Nephron progenitor cell (in vitro differentiated cells): ENCODE measurements around the gene MTMR11.

Experiments
- DNase-seq: peaks from one replicate; pipeline ENCODE4 v3.0.0; 2021
- H3K27ac Mint-ChIP-seq: 2 replicates; pipeline ENCODE4 v1.8.0; 2021; ENCODE audit warnings: mild to moderate bottlenecking, moderate library complexity, mixed read lengths
- H3K27me3 Mint-ChIP-seq: 2 replicates; pipeline ENCODE4 v1.8.0; 2021; ENCODE audit warnings: mild to moderate bottlenecking, low read depth, mixed read lengths; ENCODE audit not compliant: poor library complexity
- H3K36me3 Mint-ChIP-seq: 2 replicates; pipeline ENCODE4 v1.8.0; 2021; ENCODE audit warnings: low read depth, mixed read lengths
- H3K4me1 Mint-ChIP-seq: 2 replicates; pipeline ENCODE4 v1.8.0; 2021; ENCODE audit warnings: mixed read lengths
- H3K4me3 Mint-ChIP-seq: 2 replicates; pipeline ENCODE4 v1.8.0; 2021; ENCODE audit warnings: mild to moderate bottlenecking, moderate library complexity, mixed read lengths
- H3K9me3 Mint-ChIP-seq: 2 replicates; pipeline ENCODE4 v1.8.0; 2021; ENCODE audit warnings: mild to moderate bottlenecking, moderate library complexity, mixed read lengths
- TF ChIP-seq, protein P1 (sequence below): fragments of 200-600 bp; sonication (generic); IDR thresholded peaks from 2 replicates; pipeline ENCODE4 v1.5.0; 2021; ENCODE audit warnings: antibody characterized with exemption

Gene MTMR11

DNA sequence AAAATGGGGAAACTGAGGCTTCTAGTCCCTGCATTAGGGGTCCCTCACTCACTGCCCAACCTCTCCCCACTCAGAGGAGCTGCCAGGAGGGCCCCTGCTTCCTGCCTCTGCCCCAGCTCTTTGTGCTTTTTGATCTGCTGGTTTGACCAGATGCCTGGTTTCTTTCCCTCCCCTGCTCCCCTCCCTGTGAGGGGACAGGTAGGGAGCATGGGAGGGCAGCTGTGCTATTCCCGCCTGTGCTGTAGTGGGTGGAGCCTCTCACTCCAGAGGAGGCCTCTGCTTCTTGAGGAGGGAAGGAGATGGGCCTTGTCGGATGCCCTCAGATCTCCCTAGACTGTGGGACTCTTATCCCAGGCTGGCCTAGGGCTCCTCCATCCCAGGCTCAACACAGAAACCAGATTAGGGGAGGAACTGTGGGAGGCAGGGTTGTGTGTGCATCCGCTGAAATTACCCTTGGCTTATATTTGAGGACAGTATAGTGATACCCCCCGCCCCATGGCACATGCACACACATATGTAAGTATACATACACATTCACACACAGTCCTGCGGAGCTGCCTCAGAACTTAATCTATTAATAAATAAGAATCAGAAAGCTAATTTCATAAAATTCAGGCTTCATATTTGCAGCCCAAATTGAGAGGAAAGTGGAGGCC lies 32.7 kb downstream of the MTMR11 start:
- Mint-ChIP-seq H3K27ac (no peak overlapping the region), H3K4me1 (peaks cover 35% of the 10 kb centered on the region), H3K36me3 (peaks cover 36% of the 10 kb centered on the region), H3K4me3 (no peak overlapping the region), H3K9me3 (no peaks in the 10 kb centered on the region), H3K27me3 (peaks cover 3% of the 10 kb centered on the region)
- TF ChIP-seq, protein P1, sequence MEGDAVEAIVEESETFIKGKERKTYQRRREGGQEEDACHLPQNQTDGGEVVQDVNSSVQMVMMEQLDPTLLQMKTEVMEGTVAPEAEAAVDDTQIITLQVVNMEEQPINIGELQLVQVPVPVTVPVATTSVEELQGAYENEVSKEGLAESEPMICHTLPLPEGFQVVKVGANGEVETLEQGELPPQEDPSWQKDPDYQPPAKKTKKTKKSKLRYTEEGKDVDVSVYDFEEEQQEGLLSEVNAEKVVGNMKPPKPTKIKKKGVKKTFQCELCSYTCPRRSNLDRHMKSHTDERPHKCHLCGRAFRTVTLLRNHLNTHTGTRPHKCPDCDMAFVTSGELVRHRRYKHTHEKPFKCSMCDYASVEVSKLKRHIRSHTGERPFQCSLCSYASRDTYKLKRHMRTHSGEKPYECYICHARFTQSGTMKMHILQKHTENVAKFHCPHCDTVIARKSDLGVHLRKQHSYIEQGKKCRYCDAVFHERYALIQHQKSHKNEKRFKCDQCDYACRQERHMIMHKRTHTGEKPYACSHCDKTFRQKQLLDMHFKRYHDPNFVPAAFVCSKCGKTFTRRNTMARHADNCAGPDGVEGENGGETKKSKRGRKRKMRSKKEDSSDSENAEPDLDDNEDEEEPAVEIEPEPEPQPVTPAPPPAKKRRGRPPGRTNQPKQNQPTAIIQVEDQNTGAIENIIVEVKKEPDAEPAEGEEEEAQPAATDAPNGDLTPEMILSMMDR, result no peak
- no peak for DNase-seq

DNA sequence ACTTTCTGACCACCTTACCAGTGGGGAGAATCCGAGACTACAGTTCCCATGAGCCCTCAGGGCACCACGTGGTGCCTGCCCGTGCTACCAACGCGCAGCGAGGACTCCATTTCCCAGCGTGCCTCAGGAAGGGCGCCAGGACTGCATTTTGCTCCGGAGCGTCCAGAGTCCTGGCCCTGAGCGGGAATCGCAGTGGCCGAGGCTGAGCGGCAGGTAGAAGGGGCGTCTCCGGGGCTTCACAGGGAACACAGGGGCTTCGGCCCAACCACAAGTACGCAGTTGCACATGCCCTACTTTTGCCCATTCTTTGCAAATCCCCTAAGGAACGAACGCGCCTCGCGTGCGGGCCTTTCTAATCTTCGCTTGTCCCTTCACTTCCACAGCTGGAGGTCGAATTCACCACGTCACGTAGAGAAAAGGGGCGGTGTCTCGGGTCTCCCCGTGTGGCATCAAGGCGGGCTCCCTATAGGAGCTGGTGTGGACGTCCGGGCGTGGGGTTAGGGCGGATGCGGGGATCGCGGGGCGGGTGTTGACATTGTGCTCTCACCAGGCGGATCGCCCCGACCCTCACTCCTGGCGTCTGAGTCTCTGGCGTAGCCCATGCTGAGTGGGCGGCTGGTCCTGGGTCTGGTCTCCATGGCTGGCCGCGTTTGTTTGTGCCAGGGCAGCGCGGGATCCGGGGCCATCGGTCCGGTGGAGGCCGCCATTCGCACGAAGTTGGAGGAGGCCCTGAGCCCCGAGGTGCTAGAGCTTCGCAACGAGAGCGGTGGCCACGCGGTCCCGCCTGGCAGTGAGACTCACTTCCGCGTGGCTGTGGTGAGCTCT lies 37.0 kb downstream of the MTMR11 start, which contains the start of gene BOLA1:
TSS of gene BOLA1 (plus strand) at position 109 of the 825 bp plus-strand sequence. CDS start at position 601, 492 bp downstream.
- Mint-ChIP-seq H3K27ac (peak within 1 kb of the TSS; percentile 82), H3K36me3 (peaks cover 21% of the 10 kb centered on the region), H3K9me3 (no peaks in the 10 kb centered on the region), H3K4me3 (peak within 1 kb of the TSS; percentile 83), H3K4me1 (peaks cover 36% of the 10 kb centered on the region), H3K27me3 (peaks cover 6% of the 10 kb centered on the region)
- peak; percentile 85 for DNase-seq
- TF ChIP-seq, protein P1, result no peak

DNA sequence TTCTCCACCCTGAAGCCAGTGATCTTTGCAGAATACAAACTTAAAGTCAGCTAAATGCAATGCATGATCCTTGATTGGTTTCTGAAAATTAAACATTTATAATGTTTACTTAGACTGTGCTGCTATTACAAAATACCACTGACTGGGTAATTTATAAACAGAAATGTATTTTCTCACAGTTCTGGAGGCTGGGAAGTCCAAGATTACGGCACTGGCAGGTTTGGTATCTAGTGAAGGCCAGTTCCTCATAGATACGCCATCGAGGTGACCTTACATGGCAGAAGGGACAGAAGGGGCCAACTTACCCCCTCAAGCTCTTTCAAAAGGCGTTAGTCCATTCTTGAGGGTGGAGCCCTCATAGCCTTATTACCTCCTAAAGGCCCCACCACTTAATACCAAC lies 40.1 kb downstream of the MTMR11 start:
- TF ChIP-seq, protein P1, result no peak
- Mint-ChIP-seq H3K9me3 (no peaks in the 10 kb centered on the region), H3K27me3 (peaks cover 3% of the 10 kb centered on the region), H3K36me3 (peaks cover 10% of the 10 kb centered on the region), H3K4me3 (no peak overlapping the region), H3K4me1 (peaks cover 18% of the 10 kb centered on the region), H3K27ac (no peak overlapping the region)
- DNase-seq, result no peak

DNA sequence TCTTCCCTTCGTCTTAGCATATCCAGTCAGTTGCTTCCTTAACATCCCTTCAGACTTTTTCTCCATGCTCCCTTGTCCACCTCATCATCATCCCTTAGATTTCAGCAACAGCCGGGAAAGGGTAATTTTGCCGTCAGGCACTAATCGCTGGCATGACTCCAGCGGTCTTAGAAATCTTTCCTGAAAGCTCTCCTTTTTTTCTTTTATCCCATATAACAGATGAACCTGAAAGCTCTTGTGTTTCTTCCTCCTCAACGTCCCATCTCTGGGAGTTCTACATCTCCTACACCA lies 47.7 kb downstream of the MTMR11 start:
- TF ChIP-seq, protein P1, result no peak
- Mint-ChIP-seq H3K36me3 (no peaks in the 10 kb centered on the region), H3K27ac (no peak overlapping the region), H3K4me3 (no peak overlapping the region), H3K4me1 (peaks cover 5% of the 10 kb centered on the region), H3K9me3 (no peaks in the 10 kb centered on the region), H3K27me3 (peaks cover 4% of the 10 kb centered on the region)
- no peak for DNase-seq

DNA sequence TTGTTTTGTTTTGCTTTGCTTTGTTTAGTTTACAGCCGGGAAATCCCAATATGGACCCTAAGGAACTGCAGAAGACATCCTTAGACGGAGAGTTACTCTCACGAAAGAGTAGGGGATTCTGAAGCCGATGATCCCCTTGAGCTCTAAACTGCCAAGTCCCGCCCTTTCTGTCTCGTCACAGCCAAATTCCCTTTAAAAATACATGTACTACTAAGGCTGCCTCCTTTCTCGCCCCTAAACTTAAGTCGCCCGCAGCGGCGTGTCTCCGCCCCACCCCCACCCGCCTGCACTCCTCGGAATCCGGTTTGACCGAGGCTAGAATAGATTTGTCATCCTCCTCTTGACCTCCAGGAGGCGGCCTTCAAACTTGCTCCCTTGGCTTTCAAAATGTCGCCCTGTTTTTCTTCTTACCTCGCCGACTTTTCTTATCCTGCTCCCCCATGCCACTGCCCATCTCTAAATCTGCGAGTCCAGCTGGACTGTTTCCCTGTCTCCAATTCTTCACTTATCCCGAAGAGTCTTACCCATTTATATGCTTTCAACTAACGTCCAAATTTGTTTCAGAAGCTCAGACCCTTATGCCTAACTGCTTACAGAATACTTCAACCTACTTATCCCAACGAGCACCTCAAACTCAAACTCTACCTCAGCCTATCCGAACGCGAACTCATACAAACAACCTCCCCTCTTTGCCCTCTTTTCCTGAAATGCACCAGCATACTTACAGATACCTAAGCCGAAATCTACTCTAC lies 48.3 kb downstream of the MTMR11 start:
- Mint-ChIP-seq H3K27me3 (peaks cover 4% of the 10 kb centered on the region), H3K27ac (no peak overlapping the region), H3K4me3 (no peak overlapping the region), H3K36me3 (no peaks in the 10 kb centered on the region), H3K4me1 (peaks cover 5% of the 10 kb centered on the region), H3K9me3 (no peaks in the 10 kb centered on the region)
- DNase-seq, result peak; percentile 81
- TF ChIP-seq, protein P1, result peak; percentile 58
